Astrocyte of the hippocampus (primary cell): ENCODE results near the gene NFKBIE.
"Not testable (repeated sequence)": the region's sequence is repeated elsewhere in the genome, so short reads cannot be mapped to it uniquely, and the experiment has no call there.

Experiments used
- DNase-seq: peaks from one replicate; pipeline ENCODE4 v3.0.0; 2011; ENCODE audit warnings: low read depth, low spot score

Gene NFKBIE

GRCh38 chr6:44245912-44246662 lies 19.3 kb downstream of the NFKBIE start:
- DNase-seq: peak; percentile 96

- DNase-seq: no peak
Measured at GRCh38 chr6:44245391-44245911, 19.9 kb downstream of the NFKBIE start.

GRCh38 chr6:44243345-44243744 lies 22.0 kb downstream of the NFKBIE start:
- DNase-seq: no peak

- DNase-seq: no peak
Measured at GRCh38 chr6:44238687-44239350, 26.5 kb downstream of the NFKBIE start.

- peak; percentile 90 for DNase-seq
Measured at GRCh38 chr6:44237813-44238433, 27.4 kb downstream of the NFKBIE start.

- DNase-seq: peak; percentile 94
Measured at GRCh38 chr6:44237021-44237812, 28.1 kb downstream of the NFKBIE start.

GRCh38 chr6:44235891-44236516 lies 29.3 kb downstream of the NFKBIE start:
- DNase-seq: no peak

- no peak for DNase-seq
Measured at GRCh38 chr6:44235269-44235668, 30.1 kb downstream of the NFKBIE start.

GRCh38 chr6:44234101-44235025 lies 31.0 kb downstream of the NFKBIE start:
- peak; percentile 93 for DNase-seq

GRCh38 chr6:44233567-44234100 lies 31.7 kb downstream of the NFKBIE start:
- DNase-seq: no peak

- DNase-seq: no peak
Measured at GRCh38 chr6:44232676-44233566, 32.4 kb downstream of the NFKBIE start.

GRCh38 chr6:44231426-44231825 lies 33.9 kb downstream of the NFKBIE start:
- not testable (repeated sequence) for DNase-seq

- DNase-seq: no peak
Measured at GRCh38 chr6:44230034-44230675, 35.2 kb downstream of the NFKBIE start.

- no peak for DNase-seq
Measured at GRCh38 chr6:44229376-44230033, 35.8 kb downstream of the NFKBIE start.

GRCh38 chr6:44228836-44229235 lies 36.5 kb downstream of the NFKBIE start:
- no peak for DNase-seq

GRCh38 chr6:44228433-44228832 lies 36.9 kb downstream of the NFKBIE start:
- DNase-seq: no peak

GRCh38 chr6:44228031-44228430 lies 37.3 kb downstream of the NFKBIE start:
- no peak for DNase-seq
